ENCODE data around the gene ASB13.
"Not testable (repeated sequence)": the region's sequence is repeated elsewhere in the genome, so short reads cannot be mapped to it uniquely, and the experiment has no call there.

Gene ASB13

GRCh38 chr10:5623081-5623748 is 43.2 kb downstream of the ASB13 start:
- in situ Hi-C loops (cut with HindIII; ENCODE audit: low sequenced_read_pairs), result no loop called here
- peak; percentile 53 for DNase-seq (ENCODE audit: low read depth)
- TF ChIP-seq CTCF (IDR thresholded peaks at IDR 0.05; ENCODE audit: low read depth, low read length, missing control alignments), result peak; percentile 90
- no peak overlapping the region for H3K4me3 ChIP-seq (ENCODE audit: low read depth, low read length)

- in situ Hi-C loops (cut with HindIII; ENCODE audit: low sequenced_read_pairs), result no loop called here
- DNase-seq (ENCODE audit: low read depth), result no peak
These were observed 44.0 kb downstream of the ASB13 start for GRCh38 chr10:5622186-5622960.

GRCh38 chr10:5621371-5621770 is 45.0 kb downstream of the ASB13 start:
- DNase-seq (ENCODE audit: low read depth); H3K4me3 ChIP-seq (ENCODE audit: low read depth, low read length); in situ Hi-C loops (cut with HindIII; ENCODE audit: low sequenced_read_pairs): not testable (repeated sequence)

More at GRCh38 chr10:5622186-5622960, 44.0 kb downstream of the ASB13 start:
- no peak for TF ChIP-seq CTCF (IDR thresholded peaks at IDR 0.05; ENCODE audit: low read depth, low read length, missing control alignments)
- H3K4me3 ChIP-seq (ENCODE audit: low read depth, low read length), result no peak overlapping the region

GRCh38 chr10:5620966-5621365 is 45.4 kb downstream of the ASB13 start:
- DNase-seq (ENCODE audit: low read depth), result no peak
- in situ Hi-C loops (cut with HindIII; ENCODE audit: low sequenced_read_pairs), result no loop called here
- no peak overlapping the region for H3K4me3 ChIP-seq (ENCODE audit: low read depth, low read length)
- no peak for TF ChIP-seq CTCF (IDR thresholded peaks at IDR 0.05; ENCODE audit: low read depth, low read length, missing control alignments)

- H3K4me3 ChIP-seq (ENCODE audit: low read depth, low read length), result no peak overlapping the region
- in situ Hi-C loops (cut with HindIII; ENCODE audit: low sequenced_read_pairs), result no loop called here
- no peak for DNase-seq (ENCODE audit: low read depth)
- TF ChIP-seq CTCF (IDR thresholded peaks at IDR 0.05; ENCODE audit: low read depth, low read length, missing control alignments), result no peak
These were observed 46.1 kb downstream of the ASB13 start for GRCh38 chr10:5620223-5620721.

GRCh38 chr10:5619362-5620211 is 46.8 kb downstream of the ASB13 start:
- H3K4me3 ChIP-seq (ENCODE audit: low read depth, low read length), result no peak overlapping the region
- DNase-seq (ENCODE audit: low read depth), result peak; percentile 63
- in situ Hi-C loops (cut with HindIII; ENCODE audit: low sequenced_read_pairs), result loop anchor here (5.0 kb wide), 1 partner anchor 172 kb away; no protein-coding TSS in a partner anchor
- TF ChIP-seq CTCF (IDR thresholded peaks at IDR 0.05; ENCODE audit: low read depth, low read length, missing control alignments), result no peak
